Measurements from ENCODE around the gene ZDHHC22.

ZDHHC22 gene

DNA sequence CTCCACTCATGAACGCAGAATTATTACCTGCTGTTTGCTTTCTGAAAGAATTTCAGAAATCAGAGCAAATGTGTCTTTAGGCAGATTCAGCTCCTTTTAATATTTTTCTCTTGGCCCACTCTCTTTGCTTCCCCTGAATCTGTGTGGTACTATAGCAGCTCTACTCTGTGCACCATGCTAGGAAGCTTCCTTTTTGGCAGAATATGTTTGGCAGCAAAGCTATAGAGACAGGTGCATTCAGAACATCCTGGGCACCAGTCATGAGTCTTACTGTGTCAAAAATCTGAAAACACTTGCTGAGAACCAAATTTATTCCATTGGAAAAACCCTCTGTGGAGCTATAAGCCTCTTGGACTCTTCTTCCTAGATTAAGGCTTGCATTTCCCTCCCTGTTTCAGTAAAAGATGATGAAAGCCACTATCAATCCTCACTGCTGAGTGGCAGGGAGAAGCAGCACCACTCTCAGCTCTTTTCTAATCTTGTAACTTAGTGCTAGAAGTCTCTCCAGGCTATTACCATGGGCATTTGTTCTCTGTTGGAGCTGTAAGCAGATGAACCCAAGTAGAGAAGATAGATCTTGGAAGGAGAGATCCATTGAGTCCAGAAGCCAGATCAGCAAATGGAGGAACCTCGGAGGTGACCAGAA, 25.3 kb downstream of the ZDHHC22 start:
- TF ChIP-seq POLR2AphosphoS5 (IDR thresholded peaks at IDR 0.05; ENCODE audit: low read depth, low read length) (no peak), FOXP2 (optimal IDR thresholded peaks at IDR 0.05; ENCODE audit: borderline replicate concordance, extremely low read depth, extremely low read length, insufficient read depth) (no peak), SIN3A (IDR thresholded peaks at IDR 0.05; ENCODE audit: borderline replicate concordance, insufficient read depth, low read length) (no peak), TAF1 (IDR thresholded peaks at IDR 0.05; ENCODE audit: borderline replicate concordance, insufficient read depth, low read length) (no peak)
- TF ChIP-seq, protein P1, sequence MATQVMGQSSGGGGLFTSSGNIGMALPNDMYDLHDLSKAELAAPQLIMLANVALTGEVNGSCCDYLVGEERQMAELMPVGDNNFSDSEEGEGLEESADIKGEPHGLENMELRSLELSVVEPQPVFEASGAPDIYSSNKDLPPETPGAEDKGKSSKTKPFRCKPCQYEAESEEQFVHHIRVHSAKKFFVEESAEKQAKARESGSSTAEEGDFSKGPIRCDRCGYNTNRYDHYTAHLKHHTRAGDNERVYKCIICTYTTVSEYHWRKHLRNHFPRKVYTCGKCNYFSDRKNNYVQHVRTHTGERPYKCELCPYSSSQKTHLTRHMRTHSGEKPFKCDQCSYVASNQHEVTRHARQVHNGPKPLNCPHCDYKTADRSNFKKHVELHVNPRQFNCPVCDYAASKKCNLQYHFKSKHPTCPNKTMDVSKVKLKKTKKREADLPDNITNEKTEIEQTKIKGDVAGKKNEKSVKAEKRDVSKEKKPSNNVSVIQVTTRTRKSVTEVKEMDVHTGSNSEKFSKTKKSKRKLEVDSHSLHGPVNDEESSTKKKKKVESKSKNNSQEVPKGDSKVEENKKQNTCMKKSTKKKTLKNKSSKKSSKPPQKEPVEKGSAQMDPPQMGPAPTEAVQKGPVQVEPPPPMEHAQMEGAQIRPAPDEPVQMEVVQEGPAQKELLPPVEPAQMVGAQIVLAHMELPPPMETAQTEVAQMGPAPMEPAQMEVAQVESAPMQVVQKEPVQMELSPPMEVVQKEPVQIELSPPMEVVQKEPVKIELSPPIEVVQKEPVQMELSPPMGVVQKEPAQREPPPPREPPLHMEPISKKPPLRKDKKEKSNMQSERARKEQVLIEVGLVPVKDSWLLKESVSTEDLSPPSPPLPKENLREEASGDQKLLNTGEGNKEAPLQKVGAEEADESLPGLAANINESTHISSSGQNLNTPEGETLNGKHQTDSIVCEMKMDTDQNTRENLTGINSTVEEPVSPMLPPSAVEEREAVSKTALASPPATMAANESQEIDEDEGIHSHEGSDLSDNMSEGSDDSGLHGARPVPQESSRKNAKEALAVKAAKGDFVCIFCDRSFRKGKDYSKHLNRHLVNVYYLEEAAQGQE (IDR thresholded peaks at IDR 0.05; ENCODE audit: insufficient read depth in 1 of 2, low read depth in 2 of 2, low read length in 2 of 2) = no peak

DNA sequence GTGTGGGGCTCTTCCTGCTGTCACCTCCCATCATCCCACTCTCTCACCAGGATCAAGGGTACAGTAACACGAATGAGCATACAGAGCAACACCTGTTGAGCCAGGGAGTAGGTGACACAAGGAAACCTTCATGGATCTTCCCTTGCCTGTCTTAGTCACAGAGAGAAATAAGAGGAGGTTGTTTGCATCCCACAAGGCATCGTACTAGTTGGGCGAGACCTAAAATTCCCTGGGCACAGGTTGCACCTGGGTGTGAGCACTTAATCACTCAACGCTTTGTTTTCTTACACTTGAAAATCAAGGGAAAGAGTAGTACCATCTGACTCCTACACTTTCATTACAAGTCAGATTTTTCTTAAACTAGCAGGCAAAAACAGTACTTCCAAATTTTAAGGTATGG, 27.0 kb downstream of the ZDHHC22 start:
- TF ChIP-seq, protein P1 (IDR thresholded peaks at IDR 0.05; ENCODE audit: insufficient read depth in 1 of 2, low read depth in 2 of 2, low read length in 2 of 2) = no peak
- TF ChIP-seq POLR2AphosphoS5 (IDR thresholded peaks at IDR 0.05; ENCODE audit: low read depth, low read length) (no peak), TAF1 (IDR thresholded peaks at IDR 0.05; ENCODE audit: borderline replicate concordance, insufficient read depth, low read length) (no peak), SIN3A (IDR thresholded peaks at IDR 0.05; ENCODE audit: borderline replicate concordance, insufficient read depth, low read length) (no peak), FOXP2 (optimal IDR thresholded peaks at IDR 0.05; ENCODE audit: borderline replicate concordance, extremely low read depth, extremely low read length, insufficient read depth) (no peak)

GRCh38 chr14:77113644-77114043, 27.9 kb downstream of the ZDHHC22 start:
- TF ChIP-seq TAF1 (IDR thresholded peaks at IDR 0.05; ENCODE audit: borderline replicate concordance, insufficient read depth, low read length) (no peak), SIN3A (IDR thresholded peaks at IDR 0.05; ENCODE audit: borderline replicate concordance, insufficient read depth, low read length) (no peak), FOXP2 (optimal IDR thresholded peaks at IDR 0.05; ENCODE audit: borderline replicate concordance, extremely low read depth, extremely low read length, insufficient read depth) (no peak)

- TF ChIP-seq FOXP2 (optimal IDR thresholded peaks at IDR 0.05; ENCODE audit: borderline replicate concordance, extremely low read depth, extremely low read length, insufficient read depth) (no peak), TAF1 (IDR thresholded peaks at IDR 0.05; ENCODE audit: borderline replicate concordance, insufficient read depth, low read length) (no peak), SIN3A (IDR thresholded peaks at IDR 0.05; ENCODE audit: borderline replicate concordance, insufficient read depth, low read length) (no peak), POLR2AphosphoS5 (IDR thresholded peaks at IDR 0.05; ENCODE audit: low read depth, low read length) (no peak)
- TF ChIP-seq, protein P1 (IDR thresholded peaks at IDR 0.05; ENCODE audit: insufficient read depth in 1 of 2, low read depth in 2 of 2, low read length in 2 of 2) = no peak
Measured at GRCh38 chr14:77111021-77111420, 30.6 kb downstream of the ZDHHC22 start.

DNA sequence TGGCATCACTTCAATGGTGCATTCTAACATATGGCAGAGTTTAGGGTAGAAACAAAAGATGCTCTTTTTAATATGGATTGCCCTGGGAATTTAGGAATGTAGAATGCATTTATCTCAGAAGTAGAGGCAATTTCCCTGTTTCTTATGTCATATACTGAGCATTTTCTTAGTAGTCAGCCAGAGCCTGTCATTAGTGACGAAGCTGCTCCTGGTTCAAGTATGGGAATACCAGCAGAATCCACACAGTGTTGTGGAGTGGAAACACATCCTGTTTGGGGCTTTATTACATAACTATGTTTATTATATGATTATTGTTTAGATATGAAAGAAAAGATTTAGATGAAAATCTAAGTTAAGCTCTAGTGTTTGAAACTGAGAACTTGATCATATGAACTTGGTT, 31.3 kb downstream of the ZDHHC22 start:
- no peak for TF ChIP-seq SIN3A (IDR thresholded peaks at IDR 0.05; ENCODE audit: borderline replicate concordance, insufficient read depth, low read length)
- no peak for TF ChIP-seq TAF1 (IDR thresholded peaks at IDR 0.05; ENCODE audit: borderline replicate concordance, insufficient read depth, low read length)
- TF ChIP-seq POLR2AphosphoS5 (IDR thresholded peaks at IDR 0.05; ENCODE audit: low read depth, low read length) = no peak
- TF ChIP-seq, protein P1 (IDR thresholded peaks at IDR 0.05; ENCODE audit: insufficient read depth in 1 of 2, low read depth in 2 of 2, low read length in 2 of 2) = no peak
- no peak for TF ChIP-seq FOXP2 (optimal IDR thresholded peaks at IDR 0.05; ENCODE audit: borderline replicate concordance, extremely low read depth, extremely low read length, insufficient read depth)

All from PFSK-1 (cell line).